ENCODE measurements around the gene AIPL1.

Gene AIPL1

GRCh38 chr17:6453279-6454024, 18.5 kb upstream of the AIPL1 start:
- no peak for DNase-seq (ENCODE audit: insufficient read length, low spot score)
- FAIRE-seq: no peak

GRCh38 chr17:6452471-6453266, 17.7 kb upstream of the AIPL1 start:
- FAIRE-seq (peak; percentile 82), DNase-seq (ENCODE audit: insufficient read length, low spot score) (no peak)
- TF ChIP-seq POLR2A (IDR thresholded peaks at IDR 0.05; ENCODE audit: low read depth, low read length) (no peak), POU2F2 (IDR thresholded peaks at IDR 0.05; ENCODE audit: low read depth, low read length) (no peak), TAF1 (IDR thresholded peaks at IDR 0.05; ENCODE audit: low read depth, low read length) (no peak), PAX5 (IDR thresholded peaks at IDR 0.05; ENCODE audit: insufficient read depth, low read length, severe bottlenecking) (no peak), POLR2AphosphoS5 (IDR thresholded peaks at IDR 0.05; ENCODE audit: low read depth, low read length) (no peak), SPI1 (IDR thresholded peaks at IDR 0.05; ENCODE audit: low read depth, low read length) (no peak)

More at GRCh38 chr17:6453279-6454024, 18.5 kb upstream of the AIPL1 start:
- TF ChIP-seq SPI1 (IDR thresholded peaks at IDR 0.05; ENCODE audit: low read depth, low read length) (no peak), POU2F2 (IDR thresholded peaks at IDR 0.05; ENCODE audit: low read depth, low read length) (no peak), POLR2A (IDR thresholded peaks at IDR 0.05; ENCODE audit: low read depth, low read length) (no peak), POLR2AphosphoS5 (IDR thresholded peaks at IDR 0.05; ENCODE audit: low read depth, low read length) (no peak), PAX5 (IDR thresholded peaks at IDR 0.05; ENCODE audit: insufficient read depth, low read length, severe bottlenecking) (no peak), TAF1 (IDR thresholded peaks at IDR 0.05; ENCODE audit: low read depth, low read length) (no peak)

GRCh38 chr17:6450926-6451832, 16.3 kb upstream of the AIPL1 start:
- no peak for DNase-seq (ENCODE audit: insufficient read length, low spot score)
- TF ChIP-seq SPI1 (IDR thresholded peaks at IDR 0.05; ENCODE audit: low read depth, low read length): no peak
- TF ChIP-seq POU2F2 (IDR thresholded peaks at IDR 0.05; ENCODE audit: low read depth, low read length): no peak; the same call in 1 of the 2 replicates
- TF ChIP-seq PAX5 (IDR thresholded peaks at IDR 0.05; ENCODE audit: insufficient read depth, low read length, severe bottlenecking): no peak
- no peak for TF ChIP-seq POLR2AphosphoS5 (IDR thresholded peaks at IDR 0.05; ENCODE audit: low read depth, low read length)
- no peak for TF ChIP-seq POLR2A (IDR thresholded peaks at IDR 0.05; ENCODE audit: low read depth, low read length)
- TF ChIP-seq TAF1 (IDR thresholded peaks at IDR 0.05; ENCODE audit: low read depth, low read length): no peak
- FAIRE-seq: peak; percentile 69

GRCh38 chr17:6449307-6449706, 14.4 kb upstream of the AIPL1 start:
- DNase-seq (ENCODE audit: insufficient read length, low spot score): no peak
- FAIRE-seq: no peak
- TF ChIP-seq POLR2AphosphoS5 (IDR thresholded peaks at IDR 0.05; ENCODE audit: low read depth, low read length): no peak
- no peak for TF ChIP-seq POLR2A (IDR thresholded peaks at IDR 0.05; ENCODE audit: low read depth, low read length)
- no peak for TF ChIP-seq TAF1 (IDR thresholded peaks at IDR 0.05; ENCODE audit: low read depth, low read length)
- no peak for TF ChIP-seq PAX5 (IDR thresholded peaks at IDR 0.05; ENCODE audit: insufficient read depth, low read length, severe bottlenecking)
- TF ChIP-seq SPI1 (IDR thresholded peaks at IDR 0.05; ENCODE audit: low read depth, low read length): no peak
- TF ChIP-seq POU2F2 (IDR thresholded peaks at IDR 0.05; ENCODE audit: low read depth, low read length): no peak

GRCh38 chr17:6448473-6448872, 13.6 kb upstream of the AIPL1 start:
- DNase-seq (ENCODE audit: insufficient read length, low spot score): no peak
- no peak for FAIRE-seq
- TF ChIP-seq PAX5 (IDR thresholded peaks at IDR 0.05; ENCODE audit: insufficient read depth, low read length, severe bottlenecking) (no peak), POLR2AphosphoS5 (IDR thresholded peaks at IDR 0.05; ENCODE audit: low read depth, low read length) (no peak), POU2F2 (IDR thresholded peaks at IDR 0.05; ENCODE audit: low read depth, low read length) (no peak), TAF1 (IDR thresholded peaks at IDR 0.05; ENCODE audit: low read depth, low read length) (no peak), SPI1 (IDR thresholded peaks at IDR 0.05; ENCODE audit: low read depth, low read length) (no peak), POLR2A (IDR thresholded peaks at IDR 0.05; ENCODE audit: low read depth, low read length) (no peak)

- no peak for DNase-seq (ENCODE audit: insufficient read length, low spot score)
- TF ChIP-seq TAF1 (IDR thresholded peaks at IDR 0.05; ENCODE audit: low read depth, low read length): no peak
- TF ChIP-seq POLR2A (IDR thresholded peaks at IDR 0.05; ENCODE audit: low read depth, low read length): no peak
- TF ChIP-seq PAX5 (IDR thresholded peaks at IDR 0.05; ENCODE audit: insufficient read depth, low read length, severe bottlenecking): no peak
- no peak for TF ChIP-seq POLR2AphosphoS5 (IDR thresholded peaks at IDR 0.05; ENCODE audit: low read depth, low read length)
- no peak for TF ChIP-seq POU2F2 (IDR thresholded peaks at IDR 0.05; ENCODE audit: low read depth, low read length)
- no peak for TF ChIP-seq SPI1 (IDR thresholded peaks at IDR 0.05; ENCODE audit: low read depth, low read length)
- FAIRE-seq: no peak
These were observed 11.7 kb upstream of the AIPL1 start for GRCh38 chr17:6446516-6447100.

- FAIRE-seq (no peak), DNase-seq (ENCODE audit: insufficient read length, low spot score) (no peak)
- TF ChIP-seq SPI1 (IDR thresholded peaks at IDR 0.05; ENCODE audit: low read depth, low read length) (no peak), TAF1 (IDR thresholded peaks at IDR 0.05; ENCODE audit: low read depth, low read length) (no peak)
These were observed 9.8 kb upstream of the AIPL1 start for GRCh38 chr17:6444571-6445335.

Data from GM12891 (cell line).